ENCODE measurements around the gene PDE10A. TPM values are rescaled to one million over a fixed set of nuclear protein-coding genes. Genes with fewer than 3 reads are reported as not detected.
"Not testable (repeated sequence)": the region's sequence is repeated elsewhere in the genome, so short reads cannot be mapped to it uniquely, and the experiment has no call there.

The PDE10A gene
- total and polyA plus RNA-seq, 7 donors = 1.2 to 33.5 (median 7.4) TPM; not detected in 1

- intact Hi-C loops (cut with DNase I) = no loop called here
- Histone ChIP-seq H3K36me3 (no peaks in the 10 kb centered on the region), H3K9me3 (no peaks in the 10 kb centered on the region), H3K4me1 (peaks cover 0 to 8% (median 0%) of the 10 kb centered on the region in 4 donors), H3K4me3 (no peak overlapping the region), H3K27ac (no peak overlapping the region), H3K27me3 (no peaks in the 10 kb centered on the region)
- DNase-seq = no peak
- TF ChIP-seq EP300 (IDR thresholded peaks at IDR 0.05) (no peak), POLR2A (IDR thresholded peaks at IDR 0.05) (no peak), CTCF (IDR thresholded peaks at IDR 0.05) (no peak), POLR2AphosphoS5 (IDR thresholded peaks at IDR 0.05) (no peak)
- 42 to 54% methylated on average over 2 of the region's 2 CpGs for WGBS, 2 donors
These were observed 154.6 kb downstream of the PDE10A start for GRCh38 chr6:165508321-165508869.

GRCh38 chr6:165506657-165507056 lies 156.4 kb downstream of the PDE10A start:
- Histone ChIP-seq H3K27ac (no peak overlapping the region), H3K4me1 (peaks cover 0 to 8% (median 0%) of the 10 kb centered on the region in 4 donors), H3K4me3 (no peak overlapping the region), H3K9me3 (no peaks in the 10 kb centered on the region), H3K27me3 (no peaks in the 10 kb centered on the region), H3K36me3 (no peaks in the 10 kb centered on the region)
- 65 to 96% methylated on average over 2 of the region's 2 CpGs for WGBS, 2 donors
- no peak for DNase-seq
- TF ChIP-seq POLR2AphosphoS5 (IDR thresholded peaks at IDR 0.05) = no peak
- no peak for TF ChIP-seq POLR2A (IDR thresholded peaks at IDR 0.05)
- TF ChIP-seq EP300 (IDR thresholded peaks at IDR 0.05) = no peak
- TF ChIP-seq CTCF (IDR thresholded peaks at IDR 0.05) = no peak
- intact Hi-C loops (cut with DNase I) = no loop called here

GRCh38 chr6:165500214-165500907 lies 162.7 kb downstream of the PDE10A start:
- H3K4me1 ChIP-seq; intact Hi-C loops (cut with DNase I); H3K27ac ChIP-seq; DNase-seq; H3K9me3 ChIP-seq; H3K4me3 ChIP-seq; H3K36me3 ChIP-seq; H3K27me3 ChIP-seq: not testable (repeated sequence)
- WGBS, 2 donors = 26 to 70% methylated on average over 6 of the region's 6 CpGs

GRCh38 chr6:165497472-165497871 lies 165.6 kb downstream of the PDE10A start:
- TF ChIP-seq EP300 (IDR thresholded peaks at IDR 0.05) = no peak
- TF ChIP-seq POLR2AphosphoS5 (IDR thresholded peaks at IDR 0.05) = no peak
- no peak for TF ChIP-seq POLR2A (IDR thresholded peaks at IDR 0.05)
- TF ChIP-seq CTCF (IDR thresholded peaks at IDR 0.05) = no peak

GRCh38 chr6:165488624-165489295 lies 174.3 kb downstream of the PDE10A start:
- no peak for DNase-seq
- WGBS, 2 donors = 80% methylated on average over 9 of the region's 9 CpGs
- no peak overlapping the region for H3K4me3 ChIP-seq
- H3K9me3 ChIP-seq = no peaks in the 10 kb centered on the region
- H3K36me3 ChIP-seq = no peaks in the 10 kb centered on the region
- intact Hi-C loops (cut with DNase I) = no loop called here
- no peak for TF ChIP-seq EP300 (IDR thresholded peaks at IDR 0.05)
- no peak for TF ChIP-seq CTCF (IDR thresholded peaks at IDR 0.05)
- no peak for TF ChIP-seq POLR2AphosphoS5 (IDR thresholded peaks at IDR 0.05)
- TF ChIP-seq POLR2A (IDR thresholded peaks at IDR 0.05) = no peak
- H3K27ac ChIP-seq = no peak overlapping the region
- no peaks in the 10 kb centered on the region for H3K27me3 ChIP-seq
- H3K4me1 ChIP-seq = no peaks in the 10 kb centered on the region

More at GRCh38 chr6:165497472-165497871, 165.6 kb downstream of the PDE10A start:
- no peaks in the 10 kb centered on the region for H3K27me3 ChIP-seq
- no peaks in the 10 kb centered on the region for H3K36me3 ChIP-seq
- intact Hi-C loops (cut with DNase I) = no loop called here
- no peak overlapping the region for H3K27ac ChIP-seq
- no peak for DNase-seq
- no peaks in the 10 kb centered on the region for H3K9me3 ChIP-seq
- no peak overlapping the region for H3K4me3 ChIP-seq
- no peaks in the 10 kb centered on the region for H3K4me1 ChIP-seq
- 84 to 85% methylated on average over 4 of the region's 4 CpGs for WGBS, 2 donors

All from sigmoid colon (tissue), 7 donors.